ENCODE measurements around the gene KRT76.

DNA sequence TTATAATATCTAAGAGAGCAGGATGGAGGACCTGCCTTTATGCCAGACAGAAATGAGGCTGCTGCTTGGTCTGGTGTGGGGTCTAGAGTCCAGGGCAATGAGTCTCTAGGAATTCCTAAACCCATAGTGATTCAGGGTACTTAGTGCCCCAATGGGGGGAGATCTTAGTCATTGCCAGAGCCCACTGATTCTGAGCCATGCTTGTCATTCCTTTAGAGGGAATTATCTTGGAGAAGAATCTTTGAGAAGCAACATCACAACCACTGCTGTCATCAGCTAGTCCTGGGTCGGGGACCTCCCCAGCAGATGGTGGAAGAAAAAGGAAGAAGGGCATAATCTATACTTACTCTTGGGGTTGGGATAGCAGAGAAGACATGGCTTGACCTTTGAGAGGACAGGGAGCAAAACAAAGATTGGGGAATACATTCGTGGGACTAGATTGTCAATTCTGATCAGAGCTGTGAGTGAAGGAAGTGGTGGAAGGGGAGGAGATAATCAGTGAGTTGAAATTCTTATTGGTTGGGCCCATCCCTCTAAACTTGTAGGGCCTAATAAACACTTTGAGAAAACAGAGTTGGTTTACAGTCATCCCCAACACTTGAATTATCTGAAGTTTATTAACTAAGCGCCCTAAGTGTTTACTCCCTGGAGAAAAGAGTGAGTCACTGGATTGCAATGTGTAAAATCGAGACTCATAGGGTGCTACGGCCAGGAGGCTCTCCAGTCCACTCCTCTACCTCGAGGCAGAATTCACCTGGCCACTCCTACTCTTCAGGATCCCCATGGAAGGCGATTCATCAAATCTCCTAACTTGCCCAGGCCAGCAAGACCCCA is 21.7 kb upstream of the KRT76 start:
- no peak for TF ChIP-seq CTCF (IDR thresholded peaks at IDR 0.05)
- no peak for TF ChIP-seq EZH2 (IDR thresholded peaks at IDR 0.05; ENCODE audit: borderline replicate concordance, insufficient read depth, low read depth, low read length, poor library complexity, severe bottlenecking)
